ENCODE results near the gene RTN4R.

The RTN4R gene

DNA sequence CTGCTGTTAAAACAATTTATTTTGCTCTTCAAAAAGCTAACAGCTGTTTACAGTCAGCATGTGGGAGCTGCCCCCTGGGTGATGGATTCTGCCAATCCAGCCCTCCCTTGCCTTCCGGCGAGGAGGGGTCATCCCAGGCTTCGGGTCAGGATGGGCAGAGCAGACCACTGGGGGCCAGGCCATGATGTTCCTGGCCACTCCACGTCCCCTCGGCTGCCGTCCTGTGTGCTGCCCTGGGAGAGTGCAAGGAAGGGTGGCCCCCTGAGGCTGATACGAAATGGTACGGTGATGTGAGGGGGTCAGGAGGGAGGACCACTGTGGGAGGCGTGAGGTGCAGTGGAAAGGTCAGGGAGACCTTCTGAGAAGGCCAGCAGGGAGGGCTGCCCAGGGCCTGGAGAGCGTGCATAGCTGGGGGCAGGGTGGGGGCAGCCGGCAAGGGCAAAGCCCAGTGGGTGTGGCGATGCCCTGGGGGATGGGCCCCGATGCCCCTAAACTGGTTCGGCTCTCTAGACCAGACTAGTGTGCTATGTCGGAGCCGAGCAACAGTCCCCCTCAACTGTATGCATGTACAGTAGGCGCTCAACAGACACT is 41.3 kb downstream of the RTN4R start:
- H3K27ac ChIP-seq = no peak overlapping the region
- POLR2A ChIA-PET (ENCODE audit: low non-redundant PET) = no interaction called here
- CTCF ChIA-PET = no interaction called here
- DNase-seq (ENCODE audit: low spot score) = no peak
- TF ChIP-seq, protein P1, sequence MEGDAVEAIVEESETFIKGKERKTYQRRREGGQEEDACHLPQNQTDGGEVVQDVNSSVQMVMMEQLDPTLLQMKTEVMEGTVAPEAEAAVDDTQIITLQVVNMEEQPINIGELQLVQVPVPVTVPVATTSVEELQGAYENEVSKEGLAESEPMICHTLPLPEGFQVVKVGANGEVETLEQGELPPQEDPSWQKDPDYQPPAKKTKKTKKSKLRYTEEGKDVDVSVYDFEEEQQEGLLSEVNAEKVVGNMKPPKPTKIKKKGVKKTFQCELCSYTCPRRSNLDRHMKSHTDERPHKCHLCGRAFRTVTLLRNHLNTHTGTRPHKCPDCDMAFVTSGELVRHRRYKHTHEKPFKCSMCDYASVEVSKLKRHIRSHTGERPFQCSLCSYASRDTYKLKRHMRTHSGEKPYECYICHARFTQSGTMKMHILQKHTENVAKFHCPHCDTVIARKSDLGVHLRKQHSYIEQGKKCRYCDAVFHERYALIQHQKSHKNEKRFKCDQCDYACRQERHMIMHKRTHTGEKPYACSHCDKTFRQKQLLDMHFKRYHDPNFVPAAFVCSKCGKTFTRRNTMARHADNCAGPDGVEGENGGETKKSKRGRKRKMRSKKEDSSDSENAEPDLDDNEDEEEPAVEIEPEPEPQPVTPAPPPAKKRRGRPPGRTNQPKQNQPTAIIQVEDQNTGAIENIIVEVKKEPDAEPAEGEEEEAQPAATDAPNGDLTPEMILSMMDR (conservative IDR thresholded peaks at IDR 0.05; ENCODE audit: low read depth) = no peak

DNA sequence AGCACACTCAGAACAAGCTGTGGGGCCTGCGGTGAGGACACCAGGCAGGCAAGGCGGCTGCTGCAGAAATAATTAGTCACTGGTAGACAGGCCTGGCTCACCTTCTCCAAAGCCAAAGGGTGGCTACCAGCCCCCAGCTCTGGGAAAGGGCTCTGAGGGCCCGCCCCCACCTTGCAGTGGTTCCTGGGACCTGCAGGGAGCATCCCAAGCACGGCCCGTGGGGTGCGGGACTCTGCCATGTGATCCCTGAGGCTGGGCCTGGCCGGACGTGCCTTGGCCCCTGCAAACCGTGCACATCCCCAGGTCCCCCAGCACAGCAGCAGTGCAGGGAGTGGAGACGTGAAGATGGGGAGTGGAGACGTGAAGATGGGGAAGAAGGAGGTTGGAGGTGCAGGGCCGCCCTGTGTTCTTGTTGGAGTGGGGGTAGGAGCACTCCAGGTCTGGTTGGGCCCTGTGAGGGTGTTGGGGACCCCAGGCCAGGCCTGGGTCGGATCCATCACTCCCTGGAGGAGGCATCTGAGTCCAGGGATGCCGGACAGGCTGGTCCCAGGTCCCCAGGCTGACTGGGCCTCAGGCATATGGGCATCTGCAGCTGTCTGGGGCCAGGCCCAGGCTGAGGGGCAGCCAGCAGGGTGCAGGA is 41.9 kb downstream of the RTN4R start:
- no peak overlapping the region for H3K27ac ChIP-seq
- POLR2A ChIA-PET (ENCODE audit: low non-redundant PET) = no interaction called here
- TF ChIP-seq, protein P1 (conservative IDR thresholded peaks at IDR 0.05; ENCODE audit: low read depth) = no peak
- no peak for DNase-seq (ENCODE audit: low spot score)
- CTCF ChIA-PET = no interaction called here

DNA sequence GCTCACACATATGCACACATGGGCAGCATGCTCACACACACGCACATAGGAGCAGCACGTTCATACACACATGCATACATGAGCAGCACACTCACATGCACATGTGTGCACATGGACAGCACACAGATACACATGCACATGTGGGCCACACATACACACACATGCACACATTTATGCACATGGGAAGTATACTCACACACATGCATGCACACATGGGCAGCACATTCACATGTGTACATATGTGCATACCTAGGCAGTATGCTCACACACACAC is 42.5 kb downstream of the RTN4R start:
- no peak for DNase-seq (ENCODE audit: low spot score)
- POLR2A ChIA-PET (ENCODE audit: low non-redundant PET) = no interaction called here
- TF ChIP-seq, protein P1 (conservative IDR thresholded peaks at IDR 0.05; ENCODE audit: low read depth) = no peak
- no peak overlapping the region for H3K27ac ChIP-seq
- CTCF ChIA-PET = no interaction called here

DNA sequence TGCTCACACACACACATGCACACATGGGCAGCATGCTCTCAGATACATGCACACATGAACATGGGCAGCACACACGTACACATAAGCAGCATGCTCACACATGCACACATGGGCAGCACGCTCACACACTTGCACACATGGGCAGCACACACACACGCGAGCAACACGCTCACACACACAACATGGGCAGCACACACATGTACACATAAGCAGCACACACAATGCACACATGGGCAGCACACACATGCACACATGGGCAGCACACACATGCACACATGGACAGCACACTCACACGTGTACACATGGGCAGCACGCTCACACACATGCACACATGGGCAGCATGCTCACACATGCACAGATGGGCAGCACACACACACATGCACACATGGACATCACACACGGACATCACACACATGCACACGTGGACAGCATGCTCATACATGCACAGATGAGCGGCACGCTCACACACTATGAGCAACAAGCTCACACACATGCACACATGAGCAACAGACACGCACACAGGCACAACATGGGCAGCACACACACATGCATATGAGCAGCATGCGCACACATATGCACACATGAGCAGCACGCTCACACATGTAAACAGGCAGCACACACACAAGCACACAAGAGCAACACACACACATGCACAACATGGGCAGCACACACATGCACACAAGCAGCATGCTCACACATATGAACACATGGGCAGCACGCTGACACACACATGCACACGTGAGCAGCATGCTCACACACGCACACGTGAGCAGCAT is 43.0 kb downstream of the RTN4R start:
- ChIA-PET CTCF (no interaction called here), POLR2A (ENCODE audit: low non-redundant PET) (no interaction called here)
- DNase-seq (ENCODE audit: low spot score) = no peak
- TF ChIP-seq, protein P1 (conservative IDR thresholded peaks at IDR 0.05; ENCODE audit: low read depth) = no peak
- H3K27ac ChIP-seq = no peak overlapping the region

DNA sequence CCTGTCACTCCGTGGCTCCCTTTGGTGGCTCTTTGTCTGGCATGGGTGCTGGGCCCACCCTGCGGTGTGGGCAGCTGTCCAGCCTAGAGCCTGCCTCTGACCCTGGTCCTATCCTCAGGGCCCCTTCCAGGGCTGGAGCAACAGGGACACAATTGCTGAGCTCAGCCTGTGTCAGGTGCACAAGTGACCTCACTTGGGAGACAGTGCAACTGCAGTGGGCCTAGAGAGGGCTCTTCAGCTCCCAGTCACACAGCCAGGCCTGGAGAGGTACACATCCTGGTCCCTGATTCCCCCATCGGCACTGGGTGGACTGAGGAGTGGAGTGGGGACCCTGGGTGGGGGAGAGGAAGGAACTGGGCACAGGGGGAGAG is 43.9 kb downstream of the RTN4R start:
- ChIA-PET CTCF (no interaction called here), POLR2A (ENCODE audit: low non-redundant PET) (no interaction called here)
- no peak for DNase-seq (ENCODE audit: low spot score)
- TF ChIP-seq, protein P1 (conservative IDR thresholded peaks at IDR 0.05; ENCODE audit: low read depth) = no peak
- H3K27ac ChIP-seq = no peak overlapping the region

DNA sequence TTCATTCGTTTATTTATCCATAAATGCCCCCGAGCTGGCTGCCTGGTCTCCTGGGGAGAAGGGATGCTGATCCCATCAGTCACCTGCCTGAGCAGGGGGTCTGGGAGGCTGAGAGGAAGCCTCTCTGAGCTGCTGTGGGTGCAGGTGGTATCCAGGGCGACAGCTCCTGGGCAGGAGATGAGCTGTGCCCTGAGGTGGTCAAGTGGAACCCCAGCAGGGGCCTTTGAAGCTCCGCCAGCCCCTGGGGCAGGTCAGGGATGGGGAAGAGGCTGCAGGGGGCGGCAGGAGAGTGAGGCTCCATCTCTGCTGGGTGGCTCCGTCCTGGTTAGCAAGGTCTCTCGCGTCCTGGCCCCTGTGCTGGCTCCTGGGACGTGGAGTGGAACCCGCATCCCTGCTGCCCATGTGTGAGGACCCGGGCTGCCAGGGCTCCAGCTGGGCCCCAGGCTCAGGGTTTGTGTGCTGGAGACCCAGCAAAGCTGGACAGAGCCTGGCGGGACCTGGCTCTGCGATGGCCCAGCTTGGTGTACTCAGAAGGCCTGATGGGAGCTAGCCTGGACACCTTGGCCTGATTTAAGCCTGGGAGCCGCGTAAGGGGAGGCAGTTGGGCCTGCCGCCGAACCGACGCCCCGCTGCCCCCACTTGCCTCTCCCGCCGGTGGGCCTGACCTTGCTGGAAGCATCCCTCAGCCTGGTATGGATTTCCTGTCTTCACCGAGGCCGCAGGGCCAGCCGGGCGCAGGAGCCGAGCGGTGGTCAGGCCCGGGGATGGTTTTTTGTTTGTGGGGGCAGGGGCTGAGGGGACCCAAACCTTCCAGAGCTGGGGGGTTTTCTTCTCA is 44.5 kb downstream of the RTN4R start:
- H3K27ac ChIP-seq = no peak overlapping the region
- no peak for DNase-seq (ENCODE audit: low spot score)
- ChIA-PET CTCF (no interaction called here), POLR2A (ENCODE audit: low non-redundant PET) (no interaction called here)
- TF ChIP-seq, protein P1 (conservative IDR thresholded peaks at IDR 0.05; ENCODE audit: low read depth) = no peak
